SKM-1 (cell line): ENCODE measurements around the gene CCDC82.
A peak's percentile ranks its signal among the peaks of the same experiment; 100 is the strongest.

Experiments used
- DNase-seq: peaks from one replicate; lab custom pipeline; 2025; ENCODE audit not compliant: unreplicated experiment; lab: John Stamatoyannopoulos, UW

Gene CCDC82

GRCh38 chr11:96365493-96365892 is 24.2 kb downstream of the CCDC82 start:
- no peak for DNase-seq

GRCh38 chr11:96361778-96362177 is 27.9 kb downstream of the CCDC82 start:
- DNase-seq: no peak

GRCh38 chr11:96358321-96358720 is 31.4 kb downstream of the CCDC82 start:
- DNase-seq: no peak

DNA sequence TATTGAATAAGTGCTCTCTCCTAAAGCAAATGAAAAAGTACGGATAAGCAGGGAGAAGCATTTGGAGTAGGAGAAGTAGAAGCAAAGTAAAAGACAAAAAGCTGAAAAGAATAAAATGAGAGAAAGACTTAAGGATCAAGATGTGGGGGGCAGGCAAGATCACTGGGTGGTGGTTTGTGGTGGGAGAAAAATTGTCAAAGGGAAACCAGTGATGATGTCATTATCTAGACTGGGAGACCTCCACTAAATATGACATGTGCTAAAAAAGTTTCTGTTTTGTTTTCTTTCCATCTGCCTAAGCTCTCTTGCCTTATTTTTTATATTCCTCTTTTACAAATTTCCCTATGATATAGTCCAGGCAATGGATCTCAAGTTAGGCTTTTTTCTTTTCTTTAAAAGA is 31.9 kb downstream of the CCDC82 start:
- DNase-seq: no peak

DNA sequence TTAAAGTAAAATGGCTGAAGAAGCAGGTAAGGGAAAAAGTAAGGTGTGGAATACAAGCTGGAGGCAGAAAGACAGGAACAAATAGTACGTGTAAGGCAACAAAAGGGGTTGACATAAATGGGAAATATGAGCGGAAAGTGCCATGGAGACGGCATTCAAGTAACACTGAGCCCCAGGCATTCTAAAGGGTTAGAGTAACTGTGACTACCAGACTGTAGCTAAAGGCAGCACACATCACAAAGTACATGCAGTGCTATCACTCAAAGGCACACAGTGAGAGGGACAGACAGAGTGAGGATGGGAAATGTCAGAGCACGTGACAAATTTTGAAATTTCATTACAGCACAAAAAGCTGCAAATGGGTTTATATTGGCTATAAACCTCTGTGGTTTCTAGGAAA is 32.9 kb downstream of the CCDC82 start:
- no peak for DNase-seq

GRCh38 chr11:96342961-96343711 is 46.6 kb downstream of the CCDC82 start, which contains the start of gene MAML2:
TSS of gene MAML2 (minus strand) at chr11:96343195. CDS start at chr11:96341895, 1,300 bp downstream.
- peak; percentile 88 for DNase-seq

- DNase-seq: no peak
Measured at GRCh38 chr11:96342014-96342960, 47.4 kb downstream of the CCDC82 start.

- DNase-seq: no peak
Measured at GRCh38 chr11:96341211-96342013, 48.3 kb downstream of the CCDC82 start.

DNA sequence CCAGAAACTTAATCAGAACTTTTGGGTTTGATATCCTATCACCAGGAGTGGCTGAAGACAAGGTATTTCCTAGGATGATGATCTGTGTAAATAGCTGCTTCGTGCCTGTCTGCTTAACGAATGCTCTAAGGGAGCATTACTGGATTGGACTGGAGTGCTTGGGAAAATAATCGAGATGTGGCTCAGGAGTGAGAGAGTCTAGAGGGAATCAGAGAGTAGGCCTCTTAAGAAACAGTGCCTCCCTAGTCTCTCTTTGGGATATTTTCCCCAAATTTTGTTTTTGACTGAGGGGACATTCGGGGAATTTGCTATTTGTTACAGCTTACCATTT is 49.2 kb downstream of the CCDC82 start:
- no peak for DNase-seq

- no peak for DNase-seq
Measured at GRCh38 chr11:96339706-96340554, 49.8 kb downstream of the CCDC82 start.

DNA sequence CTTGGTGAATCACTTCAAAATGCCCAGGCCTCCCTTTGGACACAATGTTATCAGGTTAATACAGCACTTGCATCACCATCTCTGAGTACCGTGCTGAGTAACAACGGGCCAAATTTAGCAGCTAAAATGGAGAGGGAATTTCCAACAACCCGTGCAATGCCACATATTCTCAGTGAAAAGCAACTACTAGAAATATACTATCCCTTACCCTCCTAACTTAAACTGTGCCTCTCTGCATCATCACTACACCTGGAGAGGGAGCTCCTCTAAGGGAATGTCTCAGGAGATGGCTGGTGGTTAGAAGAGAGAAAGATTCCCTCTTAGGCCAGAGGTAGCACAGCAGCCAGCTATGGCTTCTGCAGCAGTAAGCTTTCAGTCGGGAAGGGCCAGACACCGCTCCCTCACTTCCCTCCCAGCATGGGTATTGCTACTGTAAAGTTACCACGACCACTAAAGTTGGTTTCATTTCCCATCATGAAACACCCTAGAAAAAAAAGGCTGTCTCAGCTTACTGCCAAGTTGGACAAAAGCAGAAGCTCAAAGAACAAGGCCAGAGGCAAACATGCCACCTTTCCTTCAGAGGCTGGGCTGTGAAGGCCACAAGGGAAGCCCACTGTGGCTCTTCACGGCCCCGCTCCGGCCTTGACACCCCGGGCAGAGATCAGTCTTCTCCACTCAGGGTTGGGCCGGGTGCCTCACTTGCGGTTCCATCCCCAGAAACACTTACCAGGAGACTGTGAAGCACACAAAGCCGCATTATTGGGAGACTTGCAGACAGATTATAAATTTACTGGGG is 50.6 kb downstream of the CCDC82 start:
- DNase-seq: peak; percentile 54

DNA sequence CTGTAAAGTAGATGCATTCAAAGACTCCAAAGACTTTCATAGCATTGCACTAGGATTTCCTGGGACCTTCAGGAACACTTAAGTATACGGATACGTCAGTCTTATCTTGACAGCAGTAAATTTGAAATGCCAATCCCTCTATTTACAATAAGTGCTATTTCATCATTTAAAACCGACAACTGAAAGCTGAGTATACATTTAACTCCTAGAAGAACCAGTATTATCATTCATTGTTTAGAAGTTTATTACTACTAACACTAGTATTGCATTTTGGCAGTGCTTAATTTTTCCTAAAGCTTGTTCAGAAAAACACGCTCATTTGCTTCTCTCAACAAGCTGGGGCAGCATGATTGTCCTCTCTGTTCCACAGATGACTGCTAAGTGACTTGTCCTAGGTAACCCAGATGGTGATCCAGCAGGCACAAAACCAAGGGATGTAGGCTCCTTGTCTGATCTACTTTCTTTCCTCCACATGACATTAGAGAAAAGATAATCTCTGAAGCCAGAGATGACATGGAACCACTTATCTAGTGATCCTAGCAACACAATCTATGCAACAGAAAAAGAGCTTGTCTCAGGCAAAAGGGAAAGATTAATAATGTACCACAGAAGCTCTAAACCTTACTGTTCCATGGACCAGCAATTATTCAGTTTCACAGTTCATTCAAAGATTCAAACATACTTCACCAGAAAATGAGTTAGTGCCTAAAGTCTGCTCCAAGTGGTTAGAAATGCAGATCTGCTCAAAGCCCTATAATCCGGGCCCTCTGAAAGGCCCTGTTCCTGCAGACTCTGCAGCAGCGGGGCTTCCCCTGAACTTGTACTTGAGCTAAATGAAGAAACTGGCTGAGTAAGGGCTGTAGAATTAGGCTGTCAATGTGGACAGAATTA is 51.9 kb downstream of the CCDC82 start:
- DNase-seq: no peak

DNA sequence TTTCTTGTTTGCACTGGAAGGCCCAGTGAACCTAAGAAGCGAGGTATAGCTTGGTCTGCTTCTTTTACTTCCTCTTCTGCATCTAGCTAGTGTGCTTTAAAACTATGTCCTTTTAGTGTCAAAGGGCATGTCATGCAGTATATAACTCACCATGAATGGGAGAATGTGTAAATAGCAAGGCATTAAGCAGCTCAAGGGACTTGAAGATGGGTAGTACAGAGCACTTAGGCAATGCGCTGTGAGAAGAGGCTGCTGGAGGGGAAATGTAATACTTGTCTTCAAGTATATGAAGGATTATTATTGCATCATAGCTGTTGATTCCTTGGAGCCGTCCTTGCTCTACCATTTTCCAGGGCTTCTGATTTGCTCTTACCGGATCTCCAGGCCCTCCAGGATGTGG is 54.3 kb downstream of the CCDC82 start:
- DNase-seq: no peak

GRCh38 chr11:96334219-96334618 is 55.5 kb downstream of the CCDC82 start:
- DNase-seq: no peak

DNA sequence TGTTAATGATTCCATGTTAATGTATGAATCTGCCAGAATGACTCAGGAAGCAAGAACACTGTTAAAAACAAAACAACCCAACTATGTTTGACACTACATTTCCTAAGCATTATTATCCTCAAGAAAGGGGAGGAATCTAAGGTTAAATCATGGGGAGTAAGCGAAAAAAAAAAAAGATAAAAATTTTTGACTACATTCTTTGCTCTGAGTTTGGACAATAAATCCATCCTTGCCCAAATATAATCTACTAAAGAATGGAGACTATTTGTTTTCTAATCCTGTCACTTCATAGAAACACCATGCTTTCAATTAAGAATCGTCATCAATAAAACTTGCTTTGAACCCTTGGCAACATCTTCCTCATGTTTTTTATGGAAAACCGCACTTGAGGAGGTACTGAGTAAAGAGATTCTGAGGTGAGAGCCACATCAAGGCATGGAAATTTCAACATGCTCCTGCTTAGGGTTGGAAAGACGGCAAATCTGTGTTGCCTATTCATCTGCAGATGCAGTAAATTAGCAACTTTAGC is 56.5 kb downstream of the CCDC82 start:
- DNase-seq: no peak

GRCh38 chr11:96332126-96332771 is 57.5 kb downstream of the CCDC82 start:
- no peak for DNase-seq

DNA sequence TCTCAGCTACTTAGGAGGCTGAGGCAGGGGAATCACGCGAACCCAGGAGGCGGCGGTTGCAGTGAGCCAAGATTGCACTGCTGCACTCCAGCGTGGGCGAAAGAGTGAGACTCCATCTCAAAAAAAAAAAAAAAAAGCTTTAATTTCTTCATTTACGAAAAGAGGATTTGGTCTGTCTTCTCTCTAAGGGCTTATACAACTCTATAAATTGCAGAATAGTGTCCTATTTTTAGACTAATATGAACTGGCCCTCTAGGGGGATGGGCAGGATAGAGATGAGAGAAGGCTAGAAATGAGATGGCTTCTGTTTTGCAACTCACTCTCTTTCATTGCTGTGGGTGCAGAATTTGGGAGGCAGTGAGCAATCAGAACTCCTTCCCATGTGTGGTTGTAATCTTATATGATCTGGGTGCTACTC is 58.0 kb downstream of the CCDC82 start:
- DNase-seq: no peak

- DNase-seq: no peak
Measured at GRCh38 chr11:96330511-96330859, 59.2 kb downstream of the CCDC82 start.
